Measurements from ENCODE around the gene HDAC7. TPM values are rescaled to one million over a fixed set of nuclear protein-coding genes. Genes with fewer than 3 reads are reported as not detected.

Gene HDAC7
- 251 and 253 TPM in 2 replicates for total RNA-seq

- Mint-ChIP-seq H3K36me3 (ENCODE audit: low read depth) (peaks cover 46% of the 10 kb centered on the region), H3K27me3 (ENCODE audit: low read depth) (no peaks in the 10 kb centered on the region), H3K4me1 (ENCODE audit: low read depth) (peaks cover 59% of the 10 kb centered on the region), H3K4me3 (ENCODE audit: low read depth) (peak within 1 kb of the TSS; percentile 88), H3K9me3 (peaks cover under 1% of the 10 kb centered on the region), H3K27ac (peak within 1 kb of the TSS; percentile 100)
- intact Hi-C loops (cut with micrococcal nuclease) = loop anchor here (1.0 to 10.0 kb wide), 4 partner anchors 9 to 1445 kb away; partner anchors contain the start of genes ASB8 and SLC38A2
- DNase-seq (ENCODE audit: low spot score) = peak; percentile 56
These were observed at the start of gene HDAC7 for GRCh38 chr12:47819896-47820630. Gene HDAC7, minus strand, starts transcription at chr12:47819903. Its CDS starts 118 bp downstream, at chr12:47819785.

GRCh38 chr12:47868552-47869031, 48.9 kb upstream of the HDAC7 start:
- Mint-ChIP-seq H3K27me3 (ENCODE audit: low read depth) (no peaks in the 10 kb centered on the region), H3K27ac (peak overlapping the region; percentile 96), H3K4me1 (ENCODE audit: low read depth) (peaks cover 78% of the 10 kb centered on the region), H3K36me3 (ENCODE audit: low read depth) (peaks cover 94% of the 10 kb centered on the region), H3K9me3 (no peaks in the 10 kb centered on the region), H3K4me3 (ENCODE audit: low read depth) (peak overlapping the region; percentile 37)
- intact Hi-C loops (cut with micrococcal nuclease) = loop anchor here (1.0 kb wide), 2 partner anchors 8 to 95 kb away; partner anchors contain the start of gene TMEM106C
- DNase-seq (ENCODE audit: low spot score) = no peak

GRCh38 chr12:47868041-47868440, 48.3 kb upstream of the HDAC7 start:
- peak overlapping the region; percentile 96 for H3K27ac Mint-ChIP-seq
- no peak for DNase-seq (ENCODE audit: low spot score)
- H3K4me3 Mint-ChIP-seq (ENCODE audit: low read depth) = peak overlapping the region; percentile 51
- intact Hi-C loops (cut with micrococcal nuclease) = loop anchor here (1.0 kb wide), 2 partner anchors 8 to 95 kb away; partner anchors contain the start of gene TMEM106C
- H3K27me3 Mint-ChIP-seq (ENCODE audit: low read depth) = no peaks in the 10 kb centered on the region
- no peaks in the 10 kb centered on the region for H3K9me3 Mint-ChIP-seq
- H3K36me3 Mint-ChIP-seq (ENCODE audit: low read depth) = peaks cover 95% of the 10 kb centered on the region
- peaks cover 80% of the 10 kb centered on the region for H3K4me1 Mint-ChIP-seq (ENCODE audit: low read depth)

- Mint-ChIP-seq H3K27me3 (ENCODE audit: low read depth) (no peaks in the 10 kb centered on the region), H3K27ac (peak overlapping the region; percentile 96), H3K36me3 (ENCODE audit: low read depth) (peaks cover 95% of the 10 kb centered on the region), H3K4me1 (ENCODE audit: low read depth) (peaks cover 80% of the 10 kb centered on the region), H3K9me3 (no peaks in the 10 kb centered on the region), H3K4me3 (ENCODE audit: low read depth) (peak overlapping the region; percentile 51)
- intact Hi-C loops (cut with micrococcal nuclease) = loop anchor here (1.0 kb wide), 1 partner anchor 18 kb away; no protein-coding TSS in a partner anchor
- no peak for DNase-seq (ENCODE audit: low spot score)
These were observed 47.8 kb upstream of the HDAC7 start for GRCh38 chr12:47867495-47867941.

- intact Hi-C loops (cut with micrococcal nuclease) = no loop called here
- Mint-ChIP-seq H3K36me3 (ENCODE audit: low read depth) (peaks cover 95% of the 10 kb centered on the region), H3K27ac (peak overlapping the region; percentile 99), H3K9me3 (no peaks in the 10 kb centered on the region), H3K4me3 (ENCODE audit: low read depth) (no peak overlapping the region), H3K4me1 (ENCODE audit: low read depth) (peaks cover 80% of the 10 kb centered on the region), H3K27me3 (ENCODE audit: low read depth) (no peaks in the 10 kb centered on the region)
- DNase-seq (ENCODE audit: low spot score) = no peak
These were observed 45.0 kb upstream of the HDAC7 start for GRCh38 chr12:47864646-47865235.

- intact Hi-C loops (cut with micrococcal nuclease) = no loop called here
- Mint-ChIP-seq H3K9me3 (no peaks in the 10 kb centered on the region), H3K27ac (peak overlapping the region; percentile 99), H3K27me3 (ENCODE audit: low read depth) (no peaks in the 10 kb centered on the region), H3K4me1 (ENCODE audit: low read depth) (peaks cover 84% of the 10 kb centered on the region), H3K4me3 (ENCODE audit: low read depth) (no peak overlapping the region), H3K36me3 (ENCODE audit: low read depth) (peaks cover 97% of the 10 kb centered on the region)
- DNase-seq (ENCODE audit: low spot score) = no peak
These were observed 44.3 kb upstream of the HDAC7 start for GRCh38 chr12:47863985-47864384.

- Mint-ChIP-seq H3K27ac (peak overlapping the region; percentile 99), H3K4me3 (ENCODE audit: low read depth) (no peak overlapping the region), H3K36me3 (ENCODE audit: low read depth) (peaks cover 97% of the 10 kb centered on the region), H3K9me3 (no peaks in the 10 kb centered on the region), H3K27me3 (ENCODE audit: low read depth) (no peaks in the 10 kb centered on the region), H3K4me1 (ENCODE audit: low read depth) (peaks cover 82% of the 10 kb centered on the region)
- intact Hi-C loops (cut with micrococcal nuclease) = no loop called here
- no peak for DNase-seq (ENCODE audit: low spot score)
These were observed 43.8 kb upstream of the HDAC7 start for GRCh38 chr12:47863467-47863866.

GRCh38 chr12:47862881-47863280, 43.2 kb upstream of the HDAC7 start:
- Mint-ChIP-seq H3K4me3 (ENCODE audit: low read depth) (no peak overlapping the region), H3K36me3 (ENCODE audit: low read depth) (peaks cover 98% of the 10 kb centered on the region), H3K27ac (peak overlapping the region; percentile 99), H3K27me3 (ENCODE audit: low read depth) (no peaks in the 10 kb centered on the region), H3K4me1 (ENCODE audit: low read depth) (peaks cover 78% of the 10 kb centered on the region), H3K9me3 (no peaks in the 10 kb centered on the region)
- no peak for DNase-seq (ENCODE audit: low spot score)
- intact Hi-C loops (cut with micrococcal nuclease) = no loop called here

- intact Hi-C loops (cut with micrococcal nuclease) = no loop called here
- H3K27ac Mint-ChIP-seq = peak overlapping the region; percentile 99
- H3K36me3 Mint-ChIP-seq (ENCODE audit: low read depth) = peaks cover 98% of the 10 kb centered on the region
- no peaks in the 10 kb centered on the region for H3K27me3 Mint-ChIP-seq (ENCODE audit: low read depth)
- H3K4me3 Mint-ChIP-seq (ENCODE audit: low read depth) = no peak overlapping the region
- DNase-seq (ENCODE audit: low spot score) = no peak
- H3K4me1 Mint-ChIP-seq (ENCODE audit: low read depth) = peaks cover 72% of the 10 kb centered on the region
- no peaks in the 10 kb centered on the region for H3K9me3 Mint-ChIP-seq
These were observed 42.6 kb upstream of the HDAC7 start for GRCh38 chr12:47862167-47862750.

- Mint-ChIP-seq H3K36me3 (ENCODE audit: low read depth) (peaks cover 98% of the 10 kb centered on the region), H3K4me1 (ENCODE audit: low read depth) (peaks cover 64% of the 10 kb centered on the region), H3K27ac (peak overlapping the region; percentile 99), H3K27me3 (ENCODE audit: low read depth) (no peaks in the 10 kb centered on the region), H3K4me3 (ENCODE audit: low read depth) (no peak overlapping the region), H3K9me3 (no peaks in the 10 kb centered on the region)
- no peak for DNase-seq (ENCODE audit: low spot score)
- intact Hi-C loops (cut with micrococcal nuclease) = loop anchor here (1.0 to 2.0 kb wide), 6 partner anchors 7 to 88 kb away; partner anchors contain the start of gene VDR
These were observed 41.2 kb upstream of the HDAC7 start for GRCh38 chr12:47860873-47861272.

- DNase-seq (ENCODE audit: low spot score) = no peak
- Mint-ChIP-seq H3K4me1 (ENCODE audit: low read depth) (peaks cover 63% of the 10 kb centered on the region), H3K9me3 (no peaks in the 10 kb centered on the region), H3K27me3 (ENCODE audit: low read depth) (no peaks in the 10 kb centered on the region), H3K36me3 (ENCODE audit: low read depth) (peaks cover 100% of the 10 kb centered on the region), H3K27ac (peak overlapping the region; percentile 99), H3K4me3 (ENCODE audit: low read depth) (peak overlapping the region; percentile 53)
- intact Hi-C loops (cut with micrococcal nuclease) = loop anchor here (1.0 to 2.0 kb wide), 6 partner anchors 8 to 89 kb away; partner anchors contain the start of gene VDR
These were observed 40.7 kb upstream of the HDAC7 start for GRCh38 chr12:47860279-47860841.

- Mint-ChIP-seq H3K36me3 (ENCODE audit: low read depth) (peaks cover 94% of the 10 kb centered on the region), H3K4me1 (ENCODE audit: low read depth) (peaks cover 46% of the 10 kb centered on the region), H3K27me3 (ENCODE audit: low read depth) (no peaks in the 10 kb centered on the region), H3K27ac (peak overlapping the region; percentile 99), H3K9me3 (no peaks in the 10 kb centered on the region), H3K4me3 (ENCODE audit: low read depth) (no peak overlapping the region)
- intact Hi-C loops (cut with micrococcal nuclease) = no loop called here
- DNase-seq (ENCODE audit: low spot score) = no peak
These were observed 39.0 kb upstream of the HDAC7 start for GRCh38 chr12:47858511-47859266.
